GM23338 (cell line): ENCODE results near the gene SPARC. TPM values are rescaled to one million over a fixed set of nuclear protein-coding genes. Genes with fewer than 3 reads are reported as not detected.

Source experiments
- ATAC-seq: fragments of 200-7000 bp; cut with Tn5 transposase; 3 replicates; pipeline ENCODE4 v1.9.1; 2020
- DNase-seq: peaks from one replicate; pipeline ENCODE4 v3.0.0-alpha.2; 2015; ENCODE audit warnings: low spot score
- H2AFZ ChIP-seq: fragments of 200-600 bp; sonication (generic); 2 replicates; pipeline ENCODE4 v1.8.0; 2016; ENCODE audit warnings: antibody characterized with exemption, mild to moderate bottlenecking, moderate library complexity
- H3F3A ChIP-seq: fragments of 200-600 bp; sonication (generic); replicated peaks from 2 replicates; pipeline ENCODE4 v1.8.0; 2017; ENCODE audit warnings: antibody characterized with exemption, mixed run types, low read depth
- H3K27ac ChIP-seq: fragments of 200-600 bp; sonication (generic); 2 replicates; pipeline ENCODE4 v1.6.1; 2016; ENCODE audit warnings: low read depth
- H3K27me3 ChIP-seq: fragments of 200-600 bp; sonication (generic); 2 replicates; pipeline ENCODE4 v1.8.0; 2016; ENCODE audit warnings: mild to moderate bottlenecking, mixed run types, moderate library complexity; ENCODE audit not compliant: insufficient read depth
- H3K36me3 ChIP-seq: fragments of 200-600 bp; sonication (generic); 2 replicates; pipeline ENCODE4 v1.8.0; 2016; ENCODE audit warnings: mild to moderate bottlenecking; ENCODE audit not compliant: insufficient read depth
- H3K4me1 ChIP-seq: fragments of 200-600 bp; sonication (generic); 2 replicates; pipeline ENCODE4 v1.8.0; 2016; ENCODE audit warnings: mild to moderate bottlenecking, moderate library complexity; ENCODE audit not compliant: insufficient read depth
- H3K4me2 ChIP-seq: fragments of 200-600 bp; sonication (generic); 2 replicates; pipeline ENCODE4 v1.7.1; 2017; ENCODE audit warnings: mixed run types
- H3K4me3 ChIP-seq: fragments of 200-600 bp; sonication (generic); 2 replicates; pipeline ENCODE4 v1.6.1; 2016; ENCODE audit warnings: mixed run types
- H3K79me2 ChIP-seq: fragments of 200-600 bp; sonication (generic); replicated peaks from 2 replicates; pipeline ENCODE4 v1.8.0; 2017; ENCODE audit warnings: mild to moderate bottlenecking; ENCODE audit not compliant: insufficient read depth
- H3K9me2 ChIP-seq: fragments of 200-600 bp; sonication (generic); 2 replicates; pipeline ENCODE4 v1.8.0; 2017; ENCODE audit not compliant: insufficient read depth
- H4K20me1 ChIP-seq: fragments of 200-600 bp; sonication (generic); replicated peaks from 2 replicates; pipeline ENCODE4 v1.8.0; 2017; ENCODE audit warnings: mild to moderate bottlenecking; ENCODE audit not compliant: insufficient read depth
- H3K27ac Mint-ChIP-seq: 2 replicates; pipeline ENCODE4 v1.8.0; 2020; ENCODE audit warnings: inconsistent platforms, mild to moderate bottlenecking, moderate library complexity, mixed read lengths
- H3K27me3 Mint-ChIP-seq: 3 replicates; pipeline ENCODE4 v1.8.0; 2022; ENCODE audit warnings: low read depth, mild to moderate bottlenecking, moderate library complexity, mixed read lengths, inconsistent platforms; ENCODE audit not compliant: insufficient read depth, poor library complexity
- H3K36me3 Mint-ChIP-seq: 3 replicates; pipeline ENCODE4 v1.8.0; 2021; ENCODE audit warnings: low read depth, mild to moderate bottlenecking, inconsistent platforms, moderate library complexity, mixed read lengths
- H3K4me1 Mint-ChIP-seq: 3 replicates; pipeline ENCODE4 v1.8.0; 2020; ENCODE audit warnings: mild to moderate bottlenecking, inconsistent platforms, mixed read lengths
- H3K4me3 Mint-ChIP-seq: 3 replicates; pipeline ENCODE4 v1.8.0; 2021; ENCODE audit warnings: moderate library complexity, mild to moderate bottlenecking, inconsistent platforms, mixed read lengths
- H3K9me3 Mint-ChIP-seq: 3 replicates; pipeline ENCODE4 v1.8.0; 2020; ENCODE audit warnings: moderate library complexity, mild to moderate bottlenecking, inconsistent platforms, mixed read lengths
- CREB1 ChIP-seq: fragments of 250-450 bp; sonication (Bioruptor Pico); IDR thresholded peaks from 2 replicates; pipeline ENCODE4 v1.5.0; 2020; ENCODE audit warnings: low read depth, mild to moderate bottlenecking, moderate library complexity
- EZH2 ChIP-seq: fragments of 200-600 bp; sonication (generic); IDR thresholded peaks from one replicate; pipeline ENCODE4 v1.8.0; 2017; ENCODE audit warnings: antibody characterized with exemption, mild to moderate bottlenecking, low read depth; ENCODE audit not compliant: unreplicated experiment
- EZH2phosphoT487 ChIP-seq: fragments of 200-600 bp; sonication (generic); IDR thresholded peaks from one replicate; pipeline ENCODE4 v1.8.1; 2018; ENCODE audit warnings: antibody characterized with exemption; ENCODE audit not compliant: unreplicated experiment
- JUNB ChIP-seq: IDR thresholded peaks from one replicate; pipeline ENCODE4 v1.6.1; 2016; ENCODE audit warnings: antibody characterized with exemption; ENCODE audit not compliant: unreplicated experiment
- NANOG ChIP-seq: IDR thresholded peaks from 2 replicates; pipeline ENCODE4 v1.6.1; 2016; ENCODE audit warnings: antibody characterized with exemption, borderline replicate concordance
- POLR2AphosphoS5 ChIP-seq: IDR thresholded peaks from 2 replicates; pipeline ENCODE4 v1.6.1; 2016; ENCODE audit warnings: antibody characterized with exemption, low read depth
- REST ChIP-seq: IDR thresholded peaks from one replicate; pipeline ENCODE4 v1.6.1; 2018; ENCODE audit warnings: antibody characterized with exemption; ENCODE audit not compliant: unreplicated experiment
- STAT1 ChIP-seq: IDR thresholded peaks from one replicate; pipeline ENCODE4 v1.6.1; 2016; ENCODE audit warnings: antibody characterized with exemption; ENCODE audit not compliant: unreplicated experiment
- ZNF114 ChIP-seq: fragments of 250-450 bp; sonication (Bioruptor Pico); IDR thresholded peaks from 2 replicates; pipeline ENCODE4 v1.5.0; 2020; ENCODE audit warnings: mild to moderate bottlenecking, moderate library complexity
- ZNF331 ChIP-seq: fragments of 250-450 bp; sonication (Bioruptor Pico); IDR thresholded peaks from 2 replicates; pipeline ENCODE4 v1.5.0; 2020; ENCODE audit warnings: low read depth, mild to moderate bottlenecking, moderate library complexity
- ZNF462 ChIP-seq: fragments of 250-450 bp; sonication (Bioruptor Pico); IDR thresholded peaks from 2 replicates; pipeline ENCODE4 v1.5.0; 2020; ENCODE audit warnings: mild to moderate bottlenecking, moderate library complexity
- polyA plus RNA-seq: library from polyadenylated mRNA; unstranded; fragments of >200 nt; fragmentation: Nextera tagmentation; extraction: Ambion mirVana; gene quantifications from 2 replicates; pipeline ENCODE4 v1.2.1, GENCODE V29; 2016
- total RNA-seq: library from RNA; depleted of rRNA; stranded (reverse); fragments of >200 nt; shearing (Covaris generic); gene quantifications from 2 replicates; pipeline ENCODE4 v1.2.3, GENCODE V29; 2014
- TF ChIP-seq, protein P1 (sequence below), 2 experiments: fragments of 200-600 bp in 1 of 2; sonication (generic) in 1 of 2; conservative IDR thresholded peaks; 2 replicates each; pipeline versions ENCODE4 v1.5.1 to v1.6.1; 2016 to 2017; ENCODE audit warnings: antibody characterized with exemption in 2 of 2, low read depth in 2 of 2, mild to moderate bottlenecking in 2 of 2, moderate library complexity in 1 of 2
- TF ChIP-seq, protein P2 (sequence below): IDR thresholded peaks from 2 replicates; pipeline ENCODE4 v1.6.1; 2016; ENCODE audit warnings: antibody characterized with exemption

The SPARC gene
- total and polyA plus RNA-seq, 2 experiments from 2014 or later = 218 to 225 TPM

DNA sequence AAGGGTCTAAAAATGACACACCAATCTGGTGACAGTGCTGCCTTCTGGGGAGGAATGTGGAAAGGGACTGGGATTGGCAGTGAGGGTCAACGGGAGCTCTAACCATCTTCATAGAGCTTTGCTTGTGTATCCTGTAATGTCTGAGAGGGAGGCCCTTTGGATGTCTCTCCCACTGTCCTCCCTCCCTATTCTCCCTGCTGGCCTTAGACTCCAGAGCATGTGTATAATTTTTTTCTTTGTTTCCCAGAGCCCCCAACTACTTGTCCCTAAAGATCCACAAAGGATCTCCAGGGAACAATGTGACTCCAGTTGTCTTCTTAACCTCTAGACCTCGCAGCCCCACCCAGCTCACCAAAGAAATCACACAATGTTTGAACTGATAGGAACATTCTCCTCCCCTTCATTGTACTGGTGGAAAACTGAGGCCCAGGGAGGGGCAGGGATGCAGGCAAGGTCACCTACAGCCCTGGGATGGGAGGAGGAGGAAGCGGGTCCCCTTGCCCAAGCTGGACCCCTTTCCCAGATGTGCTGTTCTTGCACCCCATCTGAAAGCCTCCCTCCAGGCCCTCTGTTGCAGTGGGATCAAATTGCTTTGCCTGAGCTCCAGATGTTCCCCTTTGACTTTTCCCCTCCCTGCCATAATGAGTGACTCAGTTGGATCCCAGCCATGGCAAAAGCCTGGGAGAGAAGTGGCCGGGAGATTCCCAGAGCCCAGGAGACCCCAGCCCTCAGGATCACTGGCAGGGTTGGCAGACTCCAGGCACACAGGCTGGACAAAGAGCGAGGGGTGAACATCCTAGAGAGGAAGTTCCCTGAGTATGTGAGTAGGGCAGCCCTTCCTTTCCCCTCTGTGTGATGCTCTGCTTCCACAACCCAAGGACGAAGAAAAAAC lies 21.8 kb downstream of the SPARC start:
- H3K4me2 ChIP-seq = no peak overlapping the region
- no peak for ATAC-seq
- no peak overlapping the region for H3K27ac Mint-ChIP-seq
- H3K27ac ChIP-seq = no peak overlapping the region
- DNase-seq = no peak
- H3F3A ChIP-seq = no peaks in the 10 kb centered on the region
- H3K9me2 ChIP-seq = no peaks in the 10 kb centered on the region
- H3K4me1 ChIP-seq = no peaks in the 10 kb centered on the region
- H2AFZ ChIP-seq = no peak overlapping the region
- TF ChIP-seq, protein P1, sequence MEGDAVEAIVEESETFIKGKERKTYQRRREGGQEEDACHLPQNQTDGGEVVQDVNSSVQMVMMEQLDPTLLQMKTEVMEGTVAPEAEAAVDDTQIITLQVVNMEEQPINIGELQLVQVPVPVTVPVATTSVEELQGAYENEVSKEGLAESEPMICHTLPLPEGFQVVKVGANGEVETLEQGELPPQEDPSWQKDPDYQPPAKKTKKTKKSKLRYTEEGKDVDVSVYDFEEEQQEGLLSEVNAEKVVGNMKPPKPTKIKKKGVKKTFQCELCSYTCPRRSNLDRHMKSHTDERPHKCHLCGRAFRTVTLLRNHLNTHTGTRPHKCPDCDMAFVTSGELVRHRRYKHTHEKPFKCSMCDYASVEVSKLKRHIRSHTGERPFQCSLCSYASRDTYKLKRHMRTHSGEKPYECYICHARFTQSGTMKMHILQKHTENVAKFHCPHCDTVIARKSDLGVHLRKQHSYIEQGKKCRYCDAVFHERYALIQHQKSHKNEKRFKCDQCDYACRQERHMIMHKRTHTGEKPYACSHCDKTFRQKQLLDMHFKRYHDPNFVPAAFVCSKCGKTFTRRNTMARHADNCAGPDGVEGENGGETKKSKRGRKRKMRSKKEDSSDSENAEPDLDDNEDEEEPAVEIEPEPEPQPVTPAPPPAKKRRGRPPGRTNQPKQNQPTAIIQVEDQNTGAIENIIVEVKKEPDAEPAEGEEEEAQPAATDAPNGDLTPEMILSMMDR (conservative IDR thresholded peaks at IDR 0.05; ENCODE audit: low read depth in 2 of 2) = no peak
- TF ChIP-seq, protein P2, sequence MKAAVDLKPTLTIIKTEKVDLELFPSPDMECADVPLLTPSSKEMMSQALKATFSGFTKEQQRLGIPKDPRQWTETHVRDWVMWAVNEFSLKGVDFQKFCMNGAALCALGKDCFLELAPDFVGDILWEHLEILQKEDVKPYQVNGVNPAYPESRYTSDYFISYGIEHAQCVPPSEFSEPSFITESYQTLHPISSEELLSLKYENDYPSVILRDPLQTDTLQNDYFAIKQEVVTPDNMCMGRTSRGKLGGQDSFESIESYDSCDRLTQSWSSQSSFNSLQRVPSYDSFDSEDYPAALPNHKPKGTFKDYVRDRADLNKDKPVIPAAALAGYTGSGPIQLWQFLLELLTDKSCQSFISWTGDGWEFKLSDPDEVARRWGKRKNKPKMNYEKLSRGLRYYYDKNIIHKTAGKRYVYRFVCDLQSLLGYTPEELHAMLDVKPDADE = no peak
- TF ChIP-seq ZNF331 (CRISPR knock-in tag) (no peak), STAT1 (no peak), ZNF114 (CRISPR knock-in tag) (no peak), CREB1 (CRISPR knock-in tag) (no peak), EZH2 (no peak), ZNF462 (CRISPR knock-in tag) (no peak), JUNB (no peak), REST (no peak), NANOG (no peak), EZH2phosphoT487 (no peak), POLR2AphosphoS5 (no peak)
- H3K36me3 ChIP-seq = peaks cover 24% of the 10 kb centered on the region; the same call in 1 of the 2 replicates
- no peaks in the 10 kb centered on the region for H3K27me3 ChIP-seq
- no peaks in the 10 kb centered on the region for H4K20me1 ChIP-seq
- no peak overlapping the region for H3K4me3 Mint-ChIP-seq
- H3K79me2 ChIP-seq = no peaks in the 10 kb centered on the region
- H3K4me1 Mint-ChIP-seq = peaks cover 6% of the 10 kb centered on the region
- peaks cover 5% of the 10 kb centered on the region for H3K27me3 Mint-ChIP-seq
- H3K36me3 Mint-ChIP-seq = peaks cover 71% of the 10 kb centered on the region
- no peak overlapping the region for H3K4me3 ChIP-seq
- no peaks in the 10 kb centered on the region for H3K9me3 Mint-ChIP-seq
